Retina (tissue), 1 donor: ENCODE data around the gene MB21D2.
A peak's percentile ranks its signal among the peaks of the same experiment; 100 is the strongest.

ENCODE experiments used
- DNase-seq: peaks from one replicate; pipeline ENCODE4 v3.0.0-alpha.2; 2016

The MB21D2 gene

DNA sequence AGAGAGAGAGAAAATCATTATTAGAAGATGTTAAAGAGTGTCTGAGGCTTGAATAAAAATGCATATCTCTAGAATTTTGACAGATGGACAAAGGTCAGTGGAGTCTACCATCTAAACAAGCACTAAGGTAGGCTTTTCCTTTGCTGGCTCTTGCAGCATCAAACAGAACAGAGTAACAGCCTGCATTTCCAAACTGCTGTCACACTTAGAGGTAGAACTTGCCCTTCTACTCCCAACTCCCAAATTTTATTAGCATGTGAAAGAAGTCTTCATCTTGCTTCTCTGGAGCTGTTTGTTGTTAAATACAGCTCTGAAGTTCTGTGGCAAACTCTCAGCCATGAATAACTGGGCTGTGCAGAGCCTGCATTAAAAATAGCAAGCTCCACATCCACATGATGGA lies 4.1 kb upstream of the MB21D2 start:
- no peak for DNase-seq

DNA sequence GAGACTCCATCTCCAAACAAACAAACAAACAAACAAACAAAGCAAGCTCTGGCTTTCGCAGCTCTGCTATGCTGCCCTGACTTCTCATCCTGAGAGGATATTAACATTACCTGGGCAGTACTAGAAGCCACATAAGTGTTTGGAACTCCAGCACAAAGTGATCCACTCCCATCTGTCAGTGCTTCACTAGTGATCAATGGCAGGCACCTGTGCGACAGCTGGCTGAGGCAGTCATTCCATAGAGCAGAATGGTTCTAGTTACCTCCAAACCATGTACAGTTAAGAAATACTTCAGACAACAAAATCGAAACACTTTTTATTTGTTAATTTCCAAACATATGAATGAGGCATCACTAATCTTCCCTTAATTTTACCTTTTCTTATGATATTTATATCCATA lies 2.8 kb upstream of the MB21D2 start:
- DNase-seq, result no peak

DNA sequence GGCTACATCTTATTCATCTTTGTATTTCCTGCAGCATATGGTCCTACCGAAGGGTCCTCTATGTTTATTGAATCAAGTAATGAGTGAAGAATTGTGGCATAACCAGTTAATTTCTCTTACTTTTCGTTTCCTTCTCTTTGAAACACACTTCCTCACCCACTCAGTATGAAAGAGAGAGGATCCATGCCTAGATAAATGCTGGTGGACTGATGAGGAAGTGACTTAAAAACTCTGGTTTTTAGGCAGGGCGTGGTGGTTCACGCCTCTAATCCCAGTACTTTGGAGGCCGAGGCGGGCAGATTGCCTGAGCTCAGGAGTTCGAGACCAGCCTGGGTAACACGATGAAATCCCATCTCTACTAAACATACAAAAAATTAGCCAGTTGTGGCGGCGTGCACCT lies 2.2 kb upstream of the MB21D2 start:
- no peak for DNase-seq

DNA sequence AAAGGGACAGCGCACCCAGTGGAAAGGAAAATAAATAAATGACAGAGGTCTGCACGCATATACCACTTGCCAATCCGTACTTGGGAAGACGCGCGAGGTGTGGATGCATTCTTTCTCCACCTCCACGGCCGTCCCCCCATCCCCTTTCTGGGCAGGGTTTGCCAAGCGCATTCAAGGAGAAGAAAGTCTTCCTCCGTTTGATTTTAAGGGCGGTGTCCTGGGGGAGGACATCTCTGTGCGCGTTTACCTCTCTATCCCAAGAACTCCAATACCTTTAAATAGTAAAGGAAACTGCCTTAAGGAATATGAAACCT lies 576 bp upstream of the MB21D2 start:
- no peak for DNase-seq

DNA sequence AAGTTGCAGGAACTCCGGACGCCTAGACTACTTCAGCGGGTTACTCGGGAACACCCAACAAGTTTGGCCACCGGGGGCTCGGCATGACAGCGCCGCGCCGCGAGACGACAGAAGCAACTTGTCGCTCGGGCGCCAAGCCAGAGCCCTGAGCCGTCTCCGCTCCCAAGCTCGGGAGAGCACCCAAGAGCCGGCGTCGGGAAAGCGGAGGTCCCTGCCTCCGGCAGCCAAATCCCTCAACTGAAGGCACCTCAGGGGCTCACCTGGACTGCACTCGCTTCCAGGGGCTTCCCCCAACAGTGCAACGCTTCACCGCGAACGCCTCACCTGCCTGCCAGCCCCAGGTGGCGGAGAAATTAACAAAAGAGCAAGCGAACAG lies 640 bp downstream of the MB21D2 start:
- peak; percentile 88 for DNase-seq

DNA sequence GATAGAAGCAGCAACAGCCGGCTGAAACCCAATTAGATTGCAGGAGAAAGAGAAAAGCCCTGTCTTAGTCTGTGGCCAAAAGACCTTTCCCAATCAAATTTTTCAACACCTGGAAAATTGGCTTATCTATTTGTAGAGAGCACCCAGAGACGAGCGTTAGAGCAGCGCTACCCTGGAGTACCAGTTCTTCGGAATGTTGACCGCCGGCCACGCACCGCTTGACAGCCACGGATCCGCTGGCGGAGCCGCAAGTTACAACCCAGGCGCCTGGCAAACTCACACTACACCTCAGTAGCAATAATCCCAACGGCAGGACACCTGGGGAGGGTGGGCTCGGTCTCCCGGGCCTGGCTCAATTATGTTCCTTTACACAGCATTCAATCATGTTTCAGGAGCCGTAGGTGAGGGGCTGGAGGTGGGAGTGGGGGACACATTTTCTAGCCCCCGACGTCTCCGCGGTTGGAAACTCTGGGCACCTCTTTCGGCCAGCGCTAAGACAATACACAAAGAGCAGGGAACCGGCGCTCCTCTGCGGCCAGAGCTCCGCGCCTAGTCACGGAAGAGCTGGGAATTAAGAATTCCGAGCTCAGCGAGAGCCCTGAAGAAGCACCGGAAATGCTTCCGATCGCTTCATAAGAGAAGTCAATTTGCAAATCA lies 1.2 kb downstream of the MB21D2 start:
- DNase-seq, result peak; percentile 67

DNA sequence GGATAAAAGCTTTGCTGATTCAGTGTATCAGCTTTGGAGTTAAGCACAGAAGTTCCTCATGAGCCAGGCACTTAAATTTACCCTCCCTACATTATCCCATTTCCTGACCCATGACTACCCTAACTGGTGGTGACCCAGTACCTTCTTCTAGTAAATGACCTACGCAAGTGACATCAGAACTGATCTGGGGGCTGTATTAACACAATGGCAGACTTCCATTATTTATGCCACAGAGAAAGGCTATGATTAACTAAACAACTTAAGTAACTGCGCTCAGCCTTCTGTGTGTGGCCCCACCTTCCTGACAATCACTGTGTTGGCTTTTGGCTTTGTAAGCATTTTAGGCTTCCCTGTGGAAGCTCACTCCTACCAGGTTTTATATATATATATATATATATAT lies 1.9 kb downstream of the MB21D2 start:
- peak; percentile 26 for DNase-seq

DNA sequence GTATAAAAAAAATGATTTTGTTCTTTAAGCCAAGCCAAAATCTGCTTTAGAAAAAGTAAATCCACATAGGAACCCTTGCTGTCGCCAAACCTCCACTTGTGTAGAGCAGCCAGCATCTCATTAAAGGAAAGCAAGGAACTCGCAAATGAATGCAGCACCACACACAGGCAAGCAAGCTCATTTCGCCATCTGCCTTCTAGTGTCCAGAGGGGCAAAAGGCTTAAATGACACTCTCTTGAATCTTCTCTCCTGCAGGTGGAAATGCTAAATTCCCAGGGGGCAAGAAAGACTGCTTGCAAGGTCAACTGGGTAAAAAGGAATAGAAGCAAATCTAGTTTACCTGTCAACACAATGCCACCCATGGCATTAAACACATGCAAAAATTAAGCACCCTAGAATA lies 2.4 kb downstream of the MB21D2 start:
- DNase-seq, result peak; percentile 39

DNA sequence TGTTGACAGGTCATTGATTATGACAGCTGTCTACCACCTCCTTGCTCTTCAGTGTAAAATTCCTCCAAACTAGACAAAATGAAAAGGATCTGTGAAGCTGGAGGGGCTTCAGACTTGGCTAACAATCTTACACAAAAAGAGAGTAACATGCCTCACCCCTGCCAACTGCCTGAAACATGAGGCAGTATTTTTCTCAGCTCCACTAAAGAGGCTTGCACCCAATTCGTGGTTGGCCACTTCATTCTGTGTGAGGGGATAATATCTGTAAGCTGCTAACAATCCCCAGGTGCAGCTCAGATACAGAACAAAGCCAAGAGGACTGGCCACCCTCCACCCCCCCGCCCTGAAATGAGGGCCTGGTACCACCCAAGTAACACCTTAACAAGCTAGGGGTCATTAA lies 2.8 kb downstream of the MB21D2 start:
- DNase-seq, result peak; percentile 25

DNA sequence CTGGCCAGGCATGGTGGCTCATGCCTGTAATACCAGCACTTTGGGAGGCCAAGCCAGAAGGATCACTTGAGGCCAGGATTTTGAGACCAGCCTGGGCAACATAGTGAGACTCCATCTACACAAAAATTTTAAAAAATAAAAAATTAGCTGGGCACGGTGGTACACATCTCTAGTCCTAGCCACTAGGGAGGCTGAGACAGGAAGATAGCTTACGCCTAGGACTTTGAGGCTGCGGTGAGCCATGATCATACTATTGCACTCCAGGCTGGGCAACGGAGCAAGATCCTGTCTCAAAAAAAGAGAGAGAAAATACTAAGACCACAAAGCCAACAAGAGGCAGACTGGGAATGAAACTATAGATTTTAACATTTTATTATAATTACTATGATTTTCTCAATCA lies 4.1 kb downstream of the MB21D2 start:
- DNase-seq, result no peak

DNA sequence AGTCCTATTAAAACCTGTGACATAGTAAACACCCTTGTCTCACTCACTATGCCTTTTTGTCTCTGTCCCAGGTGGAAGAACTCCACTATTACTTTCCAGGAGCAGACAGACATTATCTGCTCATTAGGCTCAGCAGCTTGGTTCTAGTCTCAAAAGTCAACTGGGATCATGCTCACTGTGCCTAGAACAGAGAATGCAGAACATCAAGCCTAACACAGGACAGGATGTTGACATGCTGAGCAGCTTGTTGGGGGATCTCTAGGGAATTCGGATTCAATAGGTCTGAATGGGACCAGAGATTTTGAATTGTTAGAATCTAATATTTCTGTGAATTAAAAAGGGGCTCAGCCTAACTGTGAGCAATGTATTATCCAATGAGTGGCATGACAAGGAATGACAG lies 6.4 kb downstream of the MB21D2 start:
- no peak for DNase-seq

DNA sequence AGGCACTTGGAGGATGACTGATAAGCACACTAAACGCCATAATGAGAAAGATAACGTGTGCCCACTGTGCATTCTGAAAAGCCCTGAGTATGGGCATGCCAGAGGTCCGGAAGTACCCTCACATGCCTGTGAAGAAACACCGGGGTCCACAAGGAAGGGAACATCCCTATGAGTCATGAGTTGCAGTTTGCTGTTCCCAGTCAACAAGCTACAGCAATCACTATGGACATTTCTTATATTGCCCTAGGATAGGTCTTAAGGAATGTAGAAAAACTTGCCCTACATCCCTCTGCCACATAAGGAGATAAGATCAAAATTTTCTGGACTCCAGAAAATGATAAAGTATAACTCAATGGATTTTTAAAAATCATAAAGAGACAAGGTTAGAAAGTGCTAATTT lies 9.9 kb downstream of the MB21D2 start:
- no peak for DNase-seq

DNA sequence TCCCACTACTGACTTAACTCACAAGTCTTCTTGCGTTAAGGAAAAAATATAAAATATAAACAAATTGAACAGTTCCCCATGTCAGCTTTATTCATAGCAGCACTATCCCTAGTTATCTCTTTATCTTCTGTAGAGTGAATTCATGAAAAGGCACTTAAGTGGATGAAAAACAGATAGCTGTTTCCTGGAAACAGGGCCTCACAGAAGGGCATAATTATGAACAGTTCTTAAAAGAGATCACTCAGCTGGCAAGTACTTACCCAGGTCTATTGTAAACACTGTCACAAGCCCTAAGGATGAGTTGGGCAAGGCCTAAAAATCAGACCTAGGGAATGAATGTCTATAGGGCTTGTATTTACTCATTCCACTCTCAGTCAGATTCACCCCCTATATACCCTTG lies 10.7 kb downstream of the MB21D2 start:
- no peak for DNase-seq

DNA sequence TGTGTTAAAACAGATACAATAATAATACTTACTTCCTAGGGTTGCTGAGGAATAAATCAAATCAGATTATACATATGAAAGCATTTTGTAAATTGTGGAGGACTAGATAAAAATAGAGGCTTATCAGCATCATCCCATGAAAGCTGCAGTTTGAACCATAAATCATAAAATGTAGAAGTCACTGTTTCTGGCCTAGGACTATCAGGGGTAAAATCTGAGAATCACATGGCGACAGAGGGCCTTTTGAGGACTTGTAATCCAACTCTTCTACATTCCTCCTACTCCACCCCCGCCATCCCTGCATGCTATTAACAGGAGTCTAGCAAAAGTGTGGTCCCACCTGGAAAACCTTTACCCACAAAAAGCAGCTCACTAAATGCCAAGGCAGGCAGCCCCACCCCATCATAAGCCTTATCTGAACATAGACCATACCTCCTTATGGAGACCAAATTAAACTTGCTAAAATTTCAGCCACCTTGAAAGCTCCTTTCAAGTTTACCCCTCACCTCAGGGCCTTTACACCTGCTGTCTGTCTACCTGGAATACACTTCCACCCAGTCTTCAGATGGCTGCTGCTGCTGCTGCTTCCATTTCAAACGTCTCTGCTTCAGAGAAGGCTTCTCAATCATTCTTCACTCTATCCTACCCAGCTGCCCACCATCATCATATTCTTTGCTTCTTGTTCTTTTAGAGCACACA lies 11.5 kb downstream of the MB21D2 start:
- DNase-seq, result no peak

DNA sequence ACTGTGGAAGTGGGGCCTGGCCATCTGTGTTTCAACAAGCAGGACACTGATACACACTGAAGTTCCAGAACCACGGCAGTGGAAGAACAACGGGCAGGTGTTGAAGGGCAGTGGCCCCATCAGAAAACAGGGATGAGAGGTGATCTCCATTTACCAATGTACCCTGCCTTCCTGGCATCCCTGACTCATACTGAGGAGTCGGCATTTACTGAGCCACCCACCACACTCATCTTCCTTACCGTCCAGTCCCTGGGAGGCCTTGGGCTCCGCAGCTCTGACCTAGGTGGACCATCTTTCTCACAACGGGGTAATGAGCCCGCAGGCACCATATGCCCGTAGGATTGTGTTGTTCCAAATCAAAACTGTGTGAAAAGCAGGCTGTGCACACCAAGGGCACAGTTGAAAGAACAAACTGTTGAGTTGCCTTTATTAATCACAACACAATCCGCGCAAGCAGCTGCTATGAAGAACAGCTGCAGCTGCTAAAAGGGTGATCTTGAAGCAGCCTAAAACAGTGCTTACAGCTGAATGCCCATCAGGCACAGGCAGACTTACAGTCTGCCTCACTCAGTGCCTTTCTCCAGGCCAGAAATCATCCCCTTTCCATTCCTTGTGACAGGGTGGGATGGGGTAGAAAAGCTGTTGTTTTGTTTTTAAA lies 12.9 kb downstream of the MB21D2 start:
- no peak for DNase-seq

DNA sequence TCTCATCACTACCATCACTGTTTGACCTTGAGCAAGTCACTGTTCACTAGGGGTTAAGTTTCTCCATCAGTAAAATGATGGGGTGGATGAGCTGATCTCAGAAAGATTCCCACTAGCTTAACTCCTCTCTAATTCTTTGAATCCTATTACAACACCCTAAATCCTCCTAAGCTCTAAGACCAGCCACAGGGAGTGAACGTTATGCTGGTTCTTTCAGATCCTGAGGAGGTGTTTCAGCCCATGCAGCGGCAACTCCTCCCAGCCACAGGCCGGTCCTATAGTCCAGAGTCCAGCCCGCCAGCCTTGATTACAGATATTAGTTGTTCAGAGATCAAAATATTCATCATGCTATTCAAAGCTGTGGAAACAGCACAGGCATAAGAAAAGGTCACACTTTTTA lies 15.1 kb downstream of the MB21D2 start:
- no peak for DNase-seq

DNA sequence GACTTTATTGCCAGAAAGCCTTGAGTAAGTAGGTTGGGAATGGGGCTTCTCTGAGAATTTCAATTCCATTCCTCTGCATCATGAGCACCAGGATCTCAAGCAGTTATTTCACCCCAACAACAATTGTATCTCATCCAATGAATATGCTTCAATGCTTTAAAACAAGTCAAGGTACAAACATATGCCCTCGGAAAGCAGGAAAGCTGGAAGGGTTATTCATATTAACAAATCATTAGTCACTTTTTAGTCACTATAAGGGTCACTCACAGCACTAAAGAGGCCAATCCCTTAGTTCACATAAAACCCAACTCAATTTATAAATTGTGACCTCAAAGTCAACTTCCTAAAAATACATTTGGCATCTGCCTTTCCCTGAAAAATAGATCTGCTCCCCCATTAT lies 16.2 kb downstream of the MB21D2 start:
- DNase-seq, result no peak

DNA sequence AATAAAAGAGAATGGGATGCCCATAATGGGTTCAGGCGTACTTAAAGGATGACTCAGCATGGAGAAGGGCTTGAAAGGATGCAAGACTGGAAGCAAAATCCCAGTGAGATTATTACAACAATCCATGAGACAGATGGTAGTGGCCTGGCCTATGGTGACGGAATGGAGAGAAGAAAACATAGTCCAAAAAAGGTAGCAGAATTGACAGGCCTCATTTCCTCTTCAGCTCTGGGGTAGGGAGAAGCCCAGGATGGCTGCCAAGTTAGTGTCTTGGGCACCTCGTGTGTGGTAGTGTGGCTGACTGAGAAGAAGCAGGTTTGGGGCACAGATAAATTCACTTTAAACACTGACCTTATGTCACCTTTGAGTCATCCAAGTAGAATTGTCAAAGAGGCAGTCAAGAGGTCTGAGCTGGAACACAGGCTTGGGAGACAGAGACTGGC lies 18.1 kb downstream of the MB21D2 start:
- no peak for DNase-seq

DNA sequence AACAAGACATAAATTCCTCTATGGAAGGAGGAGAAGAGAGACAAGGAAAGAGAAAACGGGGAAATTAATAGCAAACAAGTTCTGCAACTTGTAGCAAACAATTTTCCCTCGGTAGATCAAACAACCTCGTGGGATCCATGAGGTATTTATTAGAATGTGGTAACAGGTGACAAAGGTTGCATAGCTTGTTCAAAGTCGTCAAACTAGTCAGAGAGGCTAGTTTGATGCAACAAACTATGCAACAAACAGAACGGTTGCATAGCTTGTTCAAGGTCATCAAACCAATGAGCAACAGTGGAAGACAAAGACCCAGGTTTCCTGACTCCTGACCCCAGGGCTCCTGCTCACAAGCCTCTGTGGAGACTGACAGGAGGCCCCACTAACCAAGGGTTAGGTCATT lies 20.7 kb downstream of the MB21D2 start:
- no peak for DNase-seq

DNA sequence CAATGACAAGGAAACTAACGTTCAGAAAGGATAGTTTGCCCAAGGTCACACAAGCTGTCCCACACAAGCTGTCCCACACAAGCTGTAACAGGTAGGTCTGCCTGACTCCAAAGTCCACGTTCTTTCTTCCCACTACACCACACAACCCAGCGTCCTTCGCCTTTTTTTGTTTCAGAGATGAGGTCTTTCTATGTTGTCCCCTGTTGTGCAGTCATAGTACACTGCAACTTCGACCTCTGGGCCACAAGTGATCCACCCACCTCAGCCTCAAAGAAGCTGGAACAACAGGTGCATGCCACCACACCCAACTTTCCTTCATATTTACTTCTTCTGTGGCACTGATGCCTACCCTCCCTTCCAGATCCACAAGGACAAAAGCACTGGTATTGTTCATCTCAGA lies 21.4 kb downstream of the MB21D2 start:
- DNase-seq, result no peak

DNA sequence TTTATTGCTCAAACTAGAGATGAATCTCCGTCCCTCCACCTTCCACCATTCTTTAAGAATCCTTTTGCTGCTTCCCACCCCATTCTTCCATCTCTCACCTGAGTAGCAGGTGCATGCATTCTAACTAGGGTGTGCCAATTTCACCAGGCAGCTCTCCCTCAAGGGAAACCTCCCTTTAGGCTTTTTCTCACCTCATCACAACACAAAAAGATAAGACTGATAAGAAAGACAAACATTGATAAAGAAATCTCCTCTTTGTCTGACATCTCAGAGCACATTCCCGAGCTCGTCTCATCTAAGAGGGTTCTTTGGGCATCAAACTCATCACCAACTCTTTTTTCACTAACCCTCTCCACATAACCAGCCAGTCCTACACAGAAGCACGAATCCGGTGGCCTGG lies 23.0 kb downstream of the MB21D2 start:
- no peak for DNase-seq

DNA sequence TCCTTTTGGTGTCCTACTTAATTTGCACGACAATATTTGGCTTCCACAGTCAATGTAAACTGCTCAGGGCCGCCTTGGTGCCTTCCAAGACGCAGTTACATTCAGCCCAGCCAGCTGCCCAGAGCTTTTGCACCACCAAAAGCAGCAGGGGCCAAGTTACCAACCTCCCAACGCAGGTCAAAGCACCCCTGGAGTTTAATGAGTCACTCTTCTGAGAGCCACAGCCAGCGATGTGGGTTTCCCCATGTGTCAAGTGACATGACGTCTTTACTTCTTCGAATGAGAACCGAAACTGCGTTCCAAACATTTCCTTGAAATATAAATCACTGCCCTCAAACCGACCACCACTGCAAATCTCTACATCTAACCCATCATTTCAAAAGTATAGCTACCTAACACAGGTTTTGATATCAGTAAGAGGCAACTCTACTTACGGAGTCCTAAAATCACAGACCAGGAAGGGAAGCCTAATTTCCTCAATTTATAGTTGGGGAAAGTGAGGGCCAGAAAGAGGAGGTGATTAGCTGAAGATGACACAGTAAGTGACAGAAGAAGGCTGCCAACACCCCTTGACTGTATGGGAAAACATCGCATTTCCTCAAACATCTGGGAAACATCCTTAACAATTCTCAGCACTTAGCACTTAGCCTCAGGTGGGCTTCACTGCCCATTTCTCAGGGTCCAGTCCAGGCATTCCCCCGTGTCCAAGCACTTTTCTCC lies 24.5 kb downstream of the MB21D2 start:
- DNase-seq, result no peak

DNA sequence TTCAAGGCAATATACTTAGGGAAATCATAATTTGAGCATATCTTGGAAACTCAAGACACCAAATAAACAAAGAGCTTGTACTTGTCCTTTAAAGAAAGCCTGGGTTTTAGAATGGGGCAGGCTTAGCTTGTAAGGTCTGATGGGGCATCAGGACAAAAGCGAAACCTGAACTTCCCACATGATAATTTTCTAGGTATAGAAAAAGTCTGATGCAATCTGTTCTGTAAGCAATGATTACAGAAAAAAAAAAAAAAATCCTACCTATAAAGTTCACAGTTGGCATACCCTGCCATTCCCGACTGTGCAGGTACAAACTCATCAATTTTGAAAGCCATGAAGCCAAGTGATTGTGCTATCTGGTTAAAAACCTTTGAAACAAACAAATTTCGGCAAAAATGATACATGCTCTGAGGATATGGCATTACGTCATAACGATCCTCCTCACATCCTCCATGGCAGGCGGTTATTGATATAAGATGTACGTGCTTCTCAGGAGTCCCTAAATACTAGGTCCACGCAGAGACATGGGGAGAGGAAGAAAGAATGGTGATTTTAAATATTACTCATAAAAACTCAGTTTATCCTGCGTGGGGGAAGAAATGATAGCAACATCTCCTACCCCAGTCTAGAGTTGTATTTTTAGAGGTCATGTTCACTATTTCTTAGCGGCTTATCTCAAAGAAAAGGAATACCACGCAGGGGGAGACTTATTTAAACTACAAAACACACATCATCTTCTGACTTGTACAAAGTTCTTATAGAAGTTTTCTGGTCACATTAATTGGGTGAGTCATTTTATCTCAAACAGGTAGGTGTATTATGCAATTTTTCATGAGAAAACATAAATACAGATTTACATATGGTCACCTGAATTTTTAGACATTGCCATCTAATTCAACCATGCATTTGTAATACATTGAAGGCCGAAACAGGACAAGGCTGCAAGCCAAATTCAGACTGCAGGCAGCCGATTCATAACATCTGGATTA lies 27.0 kb downstream of the MB21D2 start:
- DNase-seq, result no peak
